ENCODE data around the gene F9.

F9 gene

DNA sequence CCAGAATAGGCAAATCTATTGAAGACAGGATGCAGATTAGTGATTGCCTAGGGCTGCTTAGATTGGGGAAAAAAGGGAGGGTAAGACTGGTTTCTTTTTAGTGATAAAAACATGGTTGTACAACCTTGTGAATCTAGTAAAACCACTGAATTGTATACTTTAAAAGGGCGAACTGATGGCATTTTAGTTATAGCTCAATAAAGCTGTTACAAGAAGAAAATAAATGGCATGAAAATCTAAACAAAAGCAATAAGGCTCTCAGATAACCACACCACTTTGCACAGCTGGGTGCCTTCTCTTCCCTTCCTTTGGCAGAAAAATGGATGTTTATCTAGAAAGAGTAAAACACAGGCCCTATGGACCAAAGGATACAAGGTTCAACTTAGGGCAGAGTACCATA lies 69.6 kb downstream of the F9 start:
- Histone ChIP-seq H3K9me2 (replicated peaks; ENCODE audit: low read depth, low read length) (no peaks in the 10 kb centered on the region), H4K20me1 (ENCODE audit: insufficient read depth, low read length, poor library complexity, severe bottlenecking) (no peaks in the 10 kb centered on the region), H3K9me3 (ENCODE audit: insufficient read depth, low read depth, low read length) (no peaks in the 10 kb centered on the region), H3K4me1 (ENCODE audit: insufficient read depth, low read length, poor library complexity, severe bottlenecking) (no peaks in the 10 kb centered on the region), H2AFZ (ENCODE audit: low read length) (no peak overlapping the region), H3K36me3 (ENCODE audit: insufficient read depth, low read length) (no peaks in the 10 kb centered on the region), H3K27me3 (ENCODE audit: insufficient read depth, low read length, poor library complexity, severe bottlenecking) (no peaks in the 10 kb centered on the region), H3K79me2 (ENCODE audit: insufficient read depth, low read length) (no peaks in the 10 kb centered on the region), H3K4me3 (ENCODE audit: low read length, poor library complexity, severe bottlenecking) (no peak overlapping the region), H3K4me2 (ENCODE audit: low read depth, low read length, poor library complexity, severe bottlenecking) (no peak overlapping the region), H3K9ac (ENCODE audit: low read depth, low read length, poor library complexity, severe bottlenecking) (no peak overlapping the region), H3F3A (ENCODE audit: low read depth) (no peaks in the 10 kb centered on the region)
- no peak for TF ChIP-seq EZH2phosphoT487 (IDR thresholded peaks at IDR 0.05; ENCODE audit: borderline replicate concordance)

All from Loucy (cell line).